SIG-M5 (cell line): ENCODE data around the gene CCNL1.
"Not testable (repeated sequence)": the region's sequence is repeated elsewhere in the genome, so short reads cannot be mapped to it uniquely, and the experiment has no call there.

ENCODE experiments used
- DNase-seq: peaks from one replicate; lab custom pipeline; 2025; lab: John Stamatoyannopoulos, UW

CCNL1 gene

GRCh38 chr3:157170861-157171260 lies 10.9 kb upstream of the CCNL1 start:
- DNase-seq = peak; percentile 47

- no peak for DNase-seq
Observed at GRCh38 chr3:157167371-157168042, 7.6 kb upstream of the CCNL1 start.

- DNase-seq = no peak
Observed at GRCh38 chr3:157166561-157166960, 6.6 kb upstream of the CCNL1 start.

GRCh38 chr3:157166115-157166514 lies 6.2 kb upstream of the CCNL1 start:
- no peak for DNase-seq

- DNase-seq = no peak
Observed at GRCh38 chr3:157163217-157163953, 3.4 kb upstream of the CCNL1 start.

GRCh38 chr3:157162620-157163019 lies 2.7 kb upstream of the CCNL1 start:
- DNase-seq = not testable (repeated sequence)

- DNase-seq = peak; percentile 41
Observed at GRCh38 chr3:157160658-157161424, 894 bp upstream of the CCNL1 start.

GRCh38 chr3:157159037-157159761 lies 748 bp downstream of the CCNL1 start:
- no peak for DNase-seq

- DNase-seq = no peak
Observed at GRCh38 chr3:157157836-157158235, 2.1 kb downstream of the CCNL1 start.

GRCh38 chr3:157156837-157157635 lies 2.9 kb downstream of the CCNL1 start:
- no peak for DNase-seq

GRCh38 chr3:157155591-157155990 lies 4.4 kb downstream of the CCNL1 start:
- no peak for DNase-seq

- DNase-seq = no peak
Observed at GRCh38 chr3:157154563-157155330, 5.2 kb downstream of the CCNL1 start.

GRCh38 chr3:157152930-157153329 lies 7.0 kb downstream of the CCNL1 start:
- no peak for DNase-seq

GRCh38 chr3:157152438-157152837 lies 7.5 kb downstream of the CCNL1 start:
- no peak for DNase-seq

GRCh38 chr3:157151627-157152026 lies 8.3 kb downstream of the CCNL1 start:
- no peak for DNase-seq

- no peak for DNase-seq
Observed at GRCh38 chr3:157151151-157151550, 8.8 kb downstream of the CCNL1 start.

GRCh38 chr3:157149136-157149696 lies 10.7 kb downstream of the CCNL1 start:
- DNase-seq = no peak

- DNase-seq = no peak
Observed at GRCh38 chr3:157148196-157148889, 11.6 kb downstream of the CCNL1 start.

GRCh38 chr3:157147099-157147803 lies 12.7 kb downstream of the CCNL1 start:
- no peak for DNase-seq
